Hippocampal formation (tissue), 2 donors: Measurements from ENCODE around the gene BAHD1.

Experiments used
- DNase-seq, 2 donors: peaks; one replicate each; lab custom pipeline; 2025; lab: John Stamatoyannopoulos, UW

Gene BAHD1

DNA sequence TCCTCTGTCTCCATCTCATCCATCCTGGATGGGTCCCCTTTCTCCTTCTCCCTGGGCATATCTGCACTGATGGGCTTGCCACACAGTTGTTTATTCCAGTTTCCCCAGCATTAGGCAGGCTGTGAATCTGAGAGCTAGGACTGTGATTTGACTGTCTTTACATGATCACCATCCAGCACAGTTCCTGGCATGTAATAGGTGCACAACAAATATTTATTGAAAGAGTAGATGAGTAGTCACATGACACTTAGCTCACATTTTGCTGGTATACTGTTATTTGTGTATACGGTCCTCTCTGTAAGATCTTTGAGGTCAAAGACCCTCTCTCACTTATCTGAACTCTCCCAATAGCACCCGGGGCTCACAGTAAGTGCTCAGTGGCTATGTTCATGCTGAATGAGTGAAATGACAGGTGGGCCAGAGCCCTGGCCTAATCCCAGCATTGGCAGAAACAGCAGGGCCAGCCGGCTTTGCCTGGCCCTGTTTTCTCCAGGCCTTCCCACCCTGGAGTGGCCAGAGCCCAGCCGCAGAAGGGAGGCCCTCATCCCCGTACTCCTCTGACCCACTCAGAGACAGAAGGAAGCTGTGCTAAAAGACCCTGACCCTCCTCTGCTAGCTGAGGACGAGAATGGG lies 16.2 kb upstream of the BAHD1 start:
- no peak for DNase-seq

DNA sequence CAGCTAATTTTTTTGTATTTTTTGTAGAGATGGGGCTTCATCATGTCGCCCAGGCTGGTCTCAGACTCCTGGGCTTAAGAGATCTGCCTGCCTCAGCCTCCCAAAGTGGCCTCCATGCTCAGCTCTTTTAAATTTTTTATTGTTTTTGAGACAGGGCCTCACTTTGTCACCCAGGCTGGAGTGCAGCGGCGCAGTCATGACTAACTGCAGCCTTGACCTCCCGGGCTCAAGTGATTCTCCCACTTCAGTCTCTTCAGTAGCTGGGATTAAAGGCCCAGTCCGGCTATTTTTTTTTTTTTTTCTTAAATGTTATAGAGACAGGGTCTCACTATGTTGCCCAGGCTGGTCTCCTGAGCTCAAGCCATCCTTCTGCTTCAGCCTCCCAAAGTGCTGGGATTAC lies 15.1 kb upstream of the BAHD1 start:
- no peak for DNase-seq

GRCh38 chr15:40427188-40427587 lies 13.6 kb upstream of the BAHD1 start:
- DNase-seq, result no peak

DNA sequence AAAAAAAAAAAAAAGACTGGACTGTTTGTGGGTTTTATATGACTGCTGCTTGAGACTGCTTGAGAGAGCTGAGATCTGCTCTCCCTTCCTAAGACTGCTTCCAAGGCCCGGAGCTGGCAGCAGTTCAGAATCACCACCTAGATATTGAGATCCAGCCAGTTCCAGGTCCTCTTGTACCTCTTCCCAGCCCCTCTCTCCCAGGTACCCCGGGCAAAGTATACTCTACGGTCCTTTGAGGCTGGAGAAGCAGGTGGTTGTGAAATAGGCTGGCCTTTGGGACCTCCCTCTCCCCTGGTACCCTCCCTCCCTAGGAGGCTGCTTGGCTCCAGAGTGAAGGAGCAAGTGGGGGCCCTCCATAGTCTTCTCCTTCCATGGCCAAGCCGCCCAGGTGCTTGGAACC lies 12.6 kb upstream of the BAHD1 start:
- DNase-seq, result no peak

GRCh38 chr15:40429068-40429710 lies 11.6 kb upstream of the BAHD1 start:
- DNase-seq, result no peak

DNA sequence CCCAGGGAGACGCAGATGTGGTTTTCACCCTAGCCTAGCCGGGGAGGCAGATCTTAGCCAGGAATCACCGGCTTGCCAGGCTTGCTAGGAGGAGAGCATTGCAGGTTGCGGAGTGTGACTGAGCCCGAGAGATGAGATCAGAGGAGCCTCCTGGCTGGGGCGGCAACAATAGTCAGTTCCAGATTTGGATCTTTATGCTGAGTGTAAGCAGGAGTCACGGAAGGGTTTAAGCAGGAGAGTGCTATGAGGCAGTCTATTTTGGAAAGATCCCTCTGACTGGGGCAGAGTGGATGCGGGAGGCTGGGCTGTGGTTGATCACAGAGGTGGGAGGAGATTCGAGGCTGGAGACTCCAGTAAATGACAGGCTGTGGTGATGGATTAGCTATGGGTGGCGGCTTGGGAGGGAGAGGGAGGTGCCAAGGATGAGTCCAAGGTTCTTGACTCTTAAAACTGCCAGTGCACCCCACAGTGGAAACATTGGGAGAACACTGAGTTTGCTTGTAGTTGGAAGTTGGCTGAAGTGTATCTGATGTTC lies 10.4 kb upstream of the BAHD1 start:
- no peak for DNase-seq

- no peak for DNase-seq
Measured at GRCh38 chr15:40435023-40435709, 5.6 kb upstream of the BAHD1 start.

- DNase-seq, result no peak
Measured at GRCh38 chr15:40435710-40436089, 5.1 kb upstream of the BAHD1 start.

DNA sequence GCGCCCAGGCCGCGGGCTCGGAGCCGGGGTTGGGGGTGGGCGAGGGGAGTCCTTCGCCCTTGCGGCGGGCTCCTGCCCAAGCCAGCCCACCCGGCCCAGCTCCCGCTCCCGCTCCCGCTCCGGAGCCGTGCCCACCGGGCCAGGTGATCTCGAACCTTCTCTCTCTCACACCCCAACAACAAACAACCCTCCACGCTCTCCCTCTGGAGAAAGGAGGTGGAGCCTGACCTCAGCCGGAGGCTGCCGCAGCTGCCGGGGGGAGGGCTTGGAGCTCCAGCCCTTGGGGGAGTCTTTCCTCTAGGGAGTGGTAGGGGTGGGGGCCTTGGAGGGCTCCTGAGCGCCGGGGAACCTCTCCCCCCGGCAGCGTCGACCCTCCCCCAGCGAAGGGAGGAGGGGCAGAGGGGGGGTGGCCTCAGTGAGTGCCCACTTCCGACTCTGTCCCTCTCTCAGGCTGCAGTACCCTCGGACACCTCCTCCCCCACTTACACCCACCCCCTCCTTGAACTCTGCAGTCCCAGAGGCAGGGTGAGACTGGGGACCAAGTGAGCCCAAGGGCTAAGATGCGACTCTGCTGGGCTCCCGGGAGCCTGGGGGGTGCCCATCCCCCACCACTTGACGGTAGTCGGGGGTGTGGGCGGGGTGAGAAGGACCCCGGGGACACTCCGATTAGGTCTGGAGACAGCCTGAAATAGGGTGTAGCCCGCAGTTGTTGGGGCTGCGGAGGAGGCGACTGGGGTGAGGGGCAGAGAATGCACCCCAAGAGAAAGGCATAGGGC lies 4.4 kb upstream of the BAHD1 start:
- DNase-seq, result no peak

- DNase-seq, result no peak
Measured at GRCh38 chr15:40436892-40437751, 3.6 kb upstream of the BAHD1 start.

DNA sequence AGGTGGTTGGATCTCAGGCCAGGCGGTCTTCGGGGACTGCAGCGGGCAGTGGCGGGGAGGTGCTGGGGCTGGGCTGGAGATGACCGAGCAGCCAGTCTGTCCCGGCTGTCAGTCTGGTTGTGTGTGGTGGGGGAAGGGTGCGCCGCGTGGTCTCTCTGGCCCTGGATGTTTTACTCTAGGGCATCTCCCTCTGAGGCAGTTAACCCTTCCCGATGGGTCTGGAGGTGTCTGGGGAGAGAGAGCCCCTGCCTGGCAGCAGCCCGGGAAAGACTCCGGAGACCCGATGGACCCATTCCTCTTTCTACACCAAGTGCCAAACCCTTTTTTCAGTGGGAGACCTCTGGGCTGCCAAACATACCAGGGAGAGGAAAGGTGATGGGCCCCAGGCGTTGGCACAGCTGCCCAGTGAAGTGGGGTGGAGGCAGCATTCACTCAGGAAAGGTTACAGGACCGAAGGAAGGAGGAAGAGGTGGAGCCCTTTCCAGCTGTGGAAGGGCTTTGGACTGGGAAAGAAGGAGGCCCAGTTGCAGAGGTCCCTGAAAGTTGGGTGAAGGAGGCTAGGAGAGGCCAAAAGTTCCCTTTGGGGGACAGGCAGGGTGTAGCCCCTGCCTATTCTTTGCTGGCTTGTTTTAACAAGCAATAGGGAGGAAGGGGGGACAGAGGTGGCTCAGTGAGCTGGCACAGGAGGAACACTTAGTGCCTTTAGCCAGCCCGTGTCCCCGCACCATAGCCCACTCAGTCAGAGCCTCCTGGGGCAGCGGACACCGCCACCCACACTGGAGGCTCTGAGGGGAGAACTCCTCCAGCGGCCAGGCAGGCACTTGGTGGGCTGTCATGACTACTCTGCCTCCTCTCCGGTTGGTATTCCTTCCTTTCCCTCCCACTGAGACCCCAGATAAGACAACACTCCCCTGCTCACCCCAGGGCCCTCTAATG lies 2.7 kb upstream of the BAHD1 start:
- DNase-seq, result no peak

GRCh38 chr15:40438712-40439111 lies 2.0 kb upstream of the BAHD1 start:
- no peak for DNase-seq

DNA sequence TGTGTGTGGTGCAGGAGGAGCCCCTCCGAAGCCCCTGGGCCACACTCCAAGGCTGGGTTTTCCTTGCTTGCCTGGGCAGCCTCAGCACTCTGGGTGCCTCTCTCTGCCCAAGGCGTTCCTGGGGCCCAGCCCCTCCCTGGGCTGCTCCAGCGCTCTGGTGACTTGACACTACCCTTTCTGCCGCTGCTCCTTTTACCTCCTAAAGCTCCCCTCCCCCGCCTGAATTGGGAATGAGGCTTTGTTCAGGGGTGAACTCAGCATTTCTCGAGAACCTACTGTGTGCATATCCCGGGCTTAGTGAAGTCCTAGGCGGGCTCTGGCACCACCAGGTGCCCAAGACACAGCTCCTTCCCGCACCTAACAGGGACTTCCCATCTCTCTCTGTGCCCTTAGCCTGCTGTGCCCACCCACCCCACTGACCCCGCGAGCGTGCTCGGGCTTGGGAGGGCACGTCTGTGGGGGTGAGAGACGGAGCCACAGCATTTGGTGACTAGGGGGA lies 1.2 kb upstream of the BAHD1 start:
- no peak for DNase-seq

GRCh38 chr15:40439960-40440742 lies 602 bp upstream of the BAHD1 start:
- DNase-seq, result no peak

GRCh38 chr15:40441565-40442531 lies 1.1 kb downstream of the BAHD1 start:
- DNase-seq, result no peak

DNA sequence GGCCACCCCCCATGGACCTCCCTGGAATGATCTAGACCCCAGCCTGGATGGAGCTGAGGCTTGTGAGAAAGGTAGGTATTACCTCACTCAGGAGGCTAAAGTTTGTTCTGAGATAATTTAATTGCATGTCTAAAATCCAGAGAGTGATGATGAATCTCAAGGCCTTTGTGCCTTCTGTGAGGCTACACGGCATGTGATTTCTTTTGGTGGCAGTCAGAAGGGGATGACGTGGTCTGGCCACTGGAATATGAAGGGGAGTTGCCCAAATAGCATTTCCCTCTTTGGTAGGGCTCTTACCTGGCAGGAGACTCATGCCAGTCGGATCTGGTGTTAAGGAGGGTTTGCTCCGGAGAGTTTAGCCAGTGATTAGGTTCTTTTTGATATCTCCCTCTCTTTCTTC lies 2.5 kb downstream of the BAHD1 start:
- DNase-seq, result no peak

- no peak for DNase-seq
Measured at GRCh38 chr15:40443846-40444245, 3.1 kb downstream of the BAHD1 start.

GRCh38 chr15:40444736-40445135 lies 4.0 kb downstream of the BAHD1 start:
- no peak for DNase-seq
